KMS-11 (cell line): ENCODE data around the gene PPP1R12C.
A peak's percentile ranks its signal among the peaks of the same experiment; 100 is the strongest.

ENCODE experiments used
- H2AFZ ChIP-seq: fragments of 200-600 bp; sonication (generic); 2 replicates; pipeline ENCODE4 v1.6.1; 2016; ENCODE audit warnings: antibody characterized with exemption, mixed run types, low read depth
- H3K27ac ChIP-seq: fragments of 200-600 bp; sonication (generic); 2 replicates; pipeline ENCODE4 v1.6.1; 2016; ENCODE audit warnings: mild to moderate bottlenecking, mixed run types
- H3K27me3 ChIP-seq: fragments of 200-600 bp; sonication (generic); 2 replicates; pipeline ENCODE4 v1.6.1; 2017; ENCODE audit warnings: mild to moderate bottlenecking, low read depth, mixed run types, moderate library complexity; ENCODE audit not compliant: insufficient read depth
- H3K36me3 ChIP-seq: fragments of 200-600 bp; sonication (generic); 2 replicates; pipeline ENCODE4 v1.6.1; 2017; ENCODE audit warnings: mild to moderate bottlenecking, mixed run types; ENCODE audit not compliant: insufficient read depth
- H3K4me1 ChIP-seq: fragments of 200-600 bp; sonication (generic); 2 replicates; pipeline ENCODE4 v1.6.1; 2016; ENCODE audit warnings: mild to moderate bottlenecking, low read depth, mixed run types; ENCODE audit not compliant: poor library complexity, severe bottlenecking
- H3K4me2 ChIP-seq: fragments of 200-600 bp; sonication (generic); 2 replicates; pipeline ENCODE4 v1.7.0; 2016; ENCODE audit warnings: mild to moderate bottlenecking, mixed run types
- H3K4me3 ChIP-seq: fragments of 200-600 bp; sonication (generic); IDR thresholded peaks from 2 replicates; pipeline ENCODE4 v1.6.1; 2017; ENCODE audit warnings: low read depth, low read length, mixed read lengths; ENCODE audit not compliant: insufficient read depth
- H3K79me2 ChIP-seq: fragments of 200-600 bp; sonication (generic); 2 replicates; pipeline ENCODE4 v1.6.1; 2016; ENCODE audit warnings: low read depth, mixed run types; ENCODE audit not compliant: insufficient read depth
- H3K9ac ChIP-seq: fragments of 200-600 bp; sonication (generic); 2 replicates; pipeline ENCODE4 v1.6.1; 2016; ENCODE audit warnings: mild to moderate bottlenecking, mixed run types
- H4K20me1 ChIP-seq: fragments of 200-600 bp; sonication (generic); 2 replicates; pipeline ENCODE4 v1.6.1; 2016; ENCODE audit warnings: mild to moderate bottlenecking, mixed run types; ENCODE audit not compliant: insufficient read depth
- CTCF ChIP-seq: fragments of 200-600 bp; sonication (generic); conservative IDR thresholded peaks from 2 replicates; pipeline ENCODE4 v1.6.1; 2017; ENCODE audit warnings: low read depth, mild to moderate bottlenecking, antibody characterized with exemption, low read length, moderate library complexity, mixed read lengths

PPP1R12C gene

GRCh38 chr19:55160986-55161365, 43.5 kb upstream of the PPP1R12C start:
- Histone ChIP-seq H3K27ac (no peak overlapping the region), H4K20me1 (no peaks in the 10 kb centered on the region), H2AFZ (no peak overlapping the region), H3K79me2 (no peaks in the 10 kb centered on the region), H3K9ac (no peak overlapping the region), H3K4me3 (no peak overlapping the region), H3K36me3 (no peaks in the 10 kb centered on the region), H3K4me2 (no peak overlapping the region), H3K4me1 (no peaks in the 10 kb centered on the region), H3K27me3 (peaks cover 54% of the 10 kb centered on the region)
- no peak for TF ChIP-seq CTCF

- Histone ChIP-seq H4K20me1 (no peaks in the 10 kb centered on the region), H3K4me1 (no peaks in the 10 kb centered on the region), H3K79me2 (no peaks in the 10 kb centered on the region), H3K36me3 (no peaks in the 10 kb centered on the region), H3K4me2 (no peak overlapping the region), H2AFZ (no peak overlapping the region), H3K4me3 (no peak overlapping the region), H3K9ac (no peak overlapping the region), H3K27ac (no peak overlapping the region), H3K27me3 (peaks cover 48% of the 10 kb centered on the region)
- peak; percentile 87 for TF ChIP-seq CTCF
These were observed 42.9 kb upstream of the PPP1R12C start for GRCh38 chr19:55160128-55160985.

- no peak overlapping the region for H3K9ac ChIP-seq
- H3K27me3 ChIP-seq: peaks cover 40% of the 10 kb centered on the region
- no peak overlapping the region for H2AFZ ChIP-seq
- H3K27ac ChIP-seq: no peak overlapping the region
- no peaks in the 10 kb centered on the region for H4K20me1 ChIP-seq
- no peaks in the 10 kb centered on the region for H3K4me1 ChIP-seq
- H3K4me2 ChIP-seq: no peak overlapping the region
- H3K4me3 ChIP-seq: no peak overlapping the region
- no peak for TF ChIP-seq CTCF
- H3K36me3 ChIP-seq: no peaks in the 10 kb centered on the region
- H3K79me2 ChIP-seq: no peaks in the 10 kb centered on the region
These were observed 41.7 kb upstream of the PPP1R12C start for GRCh38 chr19:55158848-55159749.

- Histone ChIP-seq H3K4me3 (no peak overlapping the region), H2AFZ (no peak overlapping the region), H3K79me2 (no peaks in the 10 kb centered on the region), H4K20me1 (no peaks in the 10 kb centered on the region), H3K4me2 (no peak overlapping the region), H3K27me3 (peaks cover 38% of the 10 kb centered on the region), H3K4me1 (no peaks in the 10 kb centered on the region), H3K36me3 (no peaks in the 10 kb centered on the region), H3K9ac (no peak overlapping the region), H3K27ac (no peak overlapping the region)
- no peak for TF ChIP-seq CTCF
These were observed 41.0 kb upstream of the PPP1R12C start for GRCh38 chr19:55158423-55158822.
